WTC11 (cell line): ENCODE results near the gene NCBP1. TPM values are rescaled to one million over a fixed set of nuclear protein-coding genes. Genes with fewer than 3 reads are reported as not detected.

Experiments
- ATF2 ChIP-seq: sonication (generic); formaldehyde crosslinking; IDR thresholded peaks from 2 replicates; pipeline ENCODE4 v1.8.1; 2022; ENCODE audit warnings: low read depth, missing genetic modification reagents, borderline replicate concordance
- CBFB ChIP-seq: sonication (generic); formaldehyde crosslinking; IDR thresholded peaks from 2 replicates; pipeline ENCODE4 v1.8.1; 2022; ENCODE audit warnings: mild to moderate bottlenecking, low read depth, missing genetic modification reagents
- CREM ChIP-seq: sonication (generic); formaldehyde crosslinking; IDR thresholded peaks from 2 replicates; pipeline ENCODE4 v1.8.1; 2022; ENCODE audit warnings: mild to moderate bottlenecking, missing genetic modification reagents, moderate library complexity
- E2F1 ChIP-seq: sonication (generic); formaldehyde crosslinking; IDR thresholded peaks from 2 replicates; pipeline ENCODE4 v1.8.0; 2022; ENCODE audit warnings: mild to moderate bottlenecking, missing genetic modification reagents
- ERG ChIP-seq: fragments of 250-450 bp; sonication (Bioruptor Pico); IDR thresholded peaks from 2 replicates; pipeline ENCODE4 v1.8.0; 2021; ENCODE audit warnings: mild to moderate bottlenecking
- ETV6 ChIP-seq: sonication (generic); formaldehyde crosslinking; IDR thresholded peaks from 2 replicates; pipeline ENCODE4 v1.8.1; 2022; ENCODE audit warnings: mild to moderate bottlenecking, missing genetic modification reagents
- FOXJ3 ChIP-seq: sonication (generic); formaldehyde crosslinking; IDR thresholded peaks from 2 replicates; pipeline ENCODE4 v1.9.0; 2021; ENCODE audit warnings: missing genetic modification reagents, mild to moderate bottlenecking, borderline replicate concordance
- FOXP4 ChIP-seq: sonication (generic); formaldehyde crosslinking; IDR thresholded peaks from 2 replicates; pipeline ENCODE4 v1.8.0; 2022; ENCODE audit warnings: mild to moderate bottlenecking, missing genetic modification reagents
- GTF2I ChIP-seq: fragments of 250-450 bp; sonication (Bioruptor Pico); conservative IDR thresholded peaks from 2 replicates; pipeline ENCODE4 v1.4.0; 2021; ENCODE audit warnings: mild to moderate bottlenecking
- HMGA2 ChIP-seq: fragments of 250-450 bp; sonication (Bioruptor Pico); IDR thresholded peaks from 2 replicates; pipeline ENCODE4 v1.4.0; 2021; ENCODE audit warnings: mild to moderate bottlenecking, moderate library complexity
- JUN ChIP-seq: sonication (generic); formaldehyde crosslinking; IDR thresholded peaks from 2 replicates; pipeline ENCODE4 v1.8.0; 2023; ENCODE audit warnings: mild to moderate bottlenecking, missing genetic modification reagents
- KAT7 ChIP-seq: sonication (generic); formaldehyde crosslinking; IDR thresholded peaks from 2 replicates; pipeline ENCODE4 v1.8.1; 2023; ENCODE audit warnings: missing genetic modification reagents, mild to moderate bottlenecking, borderline replicate concordance
- NR2C2 ChIP-seq: sonication (generic); formaldehyde crosslinking; IDR thresholded peaks from 2 replicates; pipeline ENCODE4 v1.8.0; 2022; ENCODE audit warnings: mild to moderate bottlenecking, missing genetic modification reagents
- OVOL2 ChIP-seq: fragments of 250-450 bp; sonication (Bioruptor Pico); IDR thresholded peaks from 2 replicates; pipeline ENCODE4 v1.9.0; 2021; ENCODE audit warnings: mild to moderate bottlenecking, borderline replicate concordance
- RORB ChIP-seq: fragments of 250-450 bp; sonication (Bioruptor Pico); IDR thresholded peaks from 2 replicates; pipeline ENCODE4 v1.9.0; 2021; ENCODE audit warnings: mild to moderate bottlenecking
- SMAD4 ChIP-seq: sonication (generic); formaldehyde crosslinking; IDR thresholded peaks from 2 replicates; pipeline ENCODE4 v1.8.0; 2022; ENCODE audit warnings: mild to moderate bottlenecking, missing genetic modification reagents
- TCF7 ChIP-seq: sonication (generic); formaldehyde crosslinking; IDR thresholded peaks from 2 replicates; pipeline ENCODE4 v1.8.0; 2022; ENCODE audit warnings: mild to moderate bottlenecking, low read depth, missing genetic modification reagents, moderate library complexity
- ZBTB43 ChIP-seq: sonication (generic); formaldehyde crosslinking; IDR thresholded peaks from 2 replicates; pipeline ENCODE4 v1.8.1; 2023; ENCODE audit warnings: mild to moderate bottlenecking, missing genetic modification reagents
- ZNF121 ChIP-seq: sonication (generic); formaldehyde crosslinking; IDR thresholded peaks from 2 replicates; pipeline ENCODE4 v1.8.0; 2023; ENCODE audit warnings: missing genetic modification reagents
- ZNF219 ChIP-seq: sonication (generic); formaldehyde crosslinking; IDR thresholded peaks from 2 replicates; pipeline ENCODE4 v1.8.0; 2023; ENCODE audit warnings: missing genetic modification reagents, mild to moderate bottlenecking, borderline replicate concordance
- total RNA-seq: library from RNA; stranded (reverse); gene quantifications from 3 replicates; pipeline ENCODE4 v1.2.3, GENCODE V29; 2021
- TF ChIP-seq, protein P1 (sequence below): sonication (generic); formaldehyde crosslinking; conservative IDR thresholded peaks from 2 replicates; pipeline ENCODE4 v1.8.1; 2022; ENCODE audit warnings: mild to moderate bottlenecking, missing genetic modification reagents
- TF ChIP-seq, protein P2 (sequence below): fragments of 250-450 bp; sonication (Bioruptor Pico); conservative IDR thresholded peaks from 2 replicates; pipeline ENCODE4 v1.9.0; 2021; ENCODE audit warnings: mild to moderate bottlenecking
- TF ChIP-seq, protein P3 (sequence below): sonication (generic); formaldehyde crosslinking; IDR thresholded peaks from 2 replicates; pipeline ENCODE4 v1.8.1; 2023; ENCODE audit warnings: mild to moderate bottlenecking, moderate library complexity, missing genetic modification reagents
- TF ChIP-seq, protein P4 (sequence below): sonication (generic); formaldehyde crosslinking; conservative IDR thresholded peaks from 2 replicates; pipeline ENCODE4 v1.8.1; 2023; ENCODE audit warnings: mild to moderate bottlenecking, low read depth, missing genetic modification reagents, moderate library complexity

Gene NCBP1
- total RNA-seq, 1 experiment from 2014 or later = 61.1 TPM

GRCh38 chr9:97696803-97697601 lies 63.4 kb downstream of the NCBP1 start, which contains the start of gene XPA (continued):
- no peak for TF ChIP-seq GTF2I (CRISPR knock-in tag)
- TF ChIP-seq, protein P1, sequence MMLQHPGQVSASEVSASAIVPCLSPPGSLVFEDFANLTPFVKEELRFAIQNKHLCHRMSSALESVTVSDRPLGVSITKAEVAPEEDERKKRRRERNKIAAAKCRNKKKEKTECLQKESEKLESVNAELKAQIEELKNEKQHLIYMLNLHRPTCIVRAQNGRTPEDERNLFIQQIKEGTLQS (CRISPR knock-in tag) = no peak
- TF ChIP-seq TCF7 (CRISPR knock-in tag) = no peak
- TF ChIP-seq RORB (CRISPR knock-in tag) = no peak
- no peak for TF ChIP-seq ATF2
- TF ChIP-seq ZNF219 (CRISPR knock-in tag) = no peak
- peak; percentile 57; the same call in 1 of the 2 replicates for TF ChIP-seq KAT7 (CRISPR knock-in tag)
- TF ChIP-seq CBFB (CRISPR knock-in tag) = no peak
- 0 out of 2 replicates have a peak, but pooled peaks have one; percentile 39 for TF ChIP-seq CREM (CRISPR knock-in tag)
- TF ChIP-seq NR2C2 (CRISPR knock-in tag) = no peak
- no peak for TF ChIP-seq ETV6 (CRISPR knock-in tag)
- TF ChIP-seq, protein P2, sequence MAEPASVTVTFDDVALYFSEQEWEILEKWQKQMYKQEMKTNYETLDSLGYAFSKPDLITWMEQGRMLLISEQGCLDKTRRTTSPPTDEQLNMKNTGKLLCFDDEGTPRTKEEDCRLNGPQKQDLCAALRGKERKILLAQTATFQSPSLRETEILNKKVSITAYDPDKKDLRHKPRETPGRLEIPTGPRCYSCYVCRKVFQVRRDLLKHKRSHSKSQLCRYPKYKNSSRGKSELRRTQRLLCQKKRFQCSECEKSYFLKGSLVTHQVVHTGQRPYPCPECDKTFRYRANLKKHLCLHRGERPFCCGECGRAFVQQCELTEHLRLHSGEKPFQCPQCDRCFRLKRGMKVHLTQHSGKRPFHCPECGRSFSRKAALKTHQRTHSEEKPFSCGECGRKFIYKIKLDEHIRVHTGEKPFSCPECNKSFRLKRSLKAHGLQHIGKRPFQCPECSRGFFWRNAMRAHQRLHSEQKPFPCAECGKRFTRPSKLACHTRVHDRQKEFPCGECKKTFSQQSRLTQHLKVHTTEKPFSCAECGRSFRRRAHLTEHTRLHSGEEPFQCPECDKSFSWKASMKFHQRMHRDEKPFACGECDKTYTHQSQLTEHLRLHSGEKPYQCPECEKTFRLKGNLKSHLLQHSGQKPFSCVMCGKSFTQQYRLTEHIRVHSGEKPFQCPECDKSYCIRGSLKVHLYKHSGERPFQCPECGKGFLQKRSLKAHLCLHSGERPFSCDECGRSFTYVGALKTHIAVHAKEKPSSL = no peak
- TF ChIP-seq, protein P3, sequence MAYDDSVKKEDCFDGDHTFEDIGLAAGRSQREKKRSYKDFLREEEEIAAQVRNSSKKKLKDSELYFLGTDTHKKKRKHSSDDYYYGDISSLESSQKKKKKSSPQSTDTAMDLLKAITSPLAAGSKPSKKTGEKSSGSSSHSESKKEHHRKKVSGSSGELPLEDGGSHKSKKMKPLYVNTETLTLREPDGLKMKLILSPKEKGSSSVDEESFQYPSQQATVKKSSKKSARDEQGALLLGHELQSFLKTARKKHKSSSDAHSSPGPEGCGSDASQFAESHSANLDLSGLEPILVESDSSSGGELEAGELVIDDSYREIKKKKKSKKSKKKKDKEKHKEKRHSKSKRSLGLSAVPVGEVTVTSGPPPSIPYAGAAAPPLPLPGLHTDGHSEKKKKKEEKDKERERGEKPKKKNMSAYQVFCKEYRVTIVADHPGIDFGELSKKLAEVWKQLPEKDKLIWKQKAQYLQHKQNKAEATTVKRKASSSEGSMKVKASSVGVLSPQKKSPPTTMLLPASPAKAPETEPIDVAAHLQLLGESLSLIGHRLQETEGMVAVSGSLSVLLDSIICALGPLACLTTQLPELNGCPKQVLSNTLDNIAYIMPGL (CRISPR knock-in tag) = peak; percentile 89
- TF ChIP-seq ZBTB43 (CRISPR knock-in tag) = no peak
- TF ChIP-seq, protein P4, sequence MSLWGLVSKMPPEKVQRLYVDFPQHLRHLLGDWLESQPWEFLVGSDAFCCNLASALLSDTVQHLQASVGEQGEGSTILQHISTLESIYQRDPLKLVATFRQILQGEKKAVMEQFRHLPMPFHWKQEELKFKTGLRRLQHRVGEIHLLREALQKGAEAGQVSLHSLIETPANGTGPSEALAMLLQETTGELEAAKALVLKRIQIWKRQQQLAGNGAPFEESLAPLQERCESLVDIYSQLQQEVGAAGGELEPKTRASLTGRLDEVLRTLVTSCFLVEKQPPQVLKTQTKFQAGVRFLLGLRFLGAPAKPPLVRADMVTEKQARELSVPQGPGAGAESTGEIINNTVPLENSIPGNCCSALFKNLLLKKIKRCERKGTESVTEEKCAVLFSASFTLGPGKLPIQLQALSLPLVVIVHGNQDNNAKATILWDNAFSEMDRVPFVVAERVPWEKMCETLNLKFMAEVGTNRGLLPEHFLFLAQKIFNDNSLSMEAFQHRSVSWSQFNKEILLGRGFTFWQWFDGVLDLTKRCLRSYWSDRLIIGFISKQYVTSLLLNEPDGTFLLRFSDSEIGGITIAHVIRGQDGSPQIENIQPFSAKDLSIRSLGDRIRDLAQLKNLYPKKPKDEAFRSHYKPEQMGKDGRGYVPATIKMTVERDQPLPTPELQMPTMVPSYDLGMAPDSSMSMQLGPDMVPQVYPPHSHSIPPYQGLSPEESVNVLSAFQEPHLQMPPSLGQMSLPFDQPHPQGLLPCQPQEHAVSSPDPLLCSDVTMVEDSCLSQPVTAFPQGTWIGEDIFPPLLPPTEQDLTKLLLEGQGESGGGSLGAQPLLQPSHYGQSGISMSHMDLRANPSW (CRISPR knock-in tag) = no peak
- no peak for TF ChIP-seq ZNF121 (CRISPR knock-in tag)
- TF ChIP-seq E2F1 (CRISPR knock-in tag) = no peak
- no peak for TF ChIP-seq OVOL2 (CRISPR knock-in tag)
- TF ChIP-seq FOXJ3 = no peak
- no peak for TF ChIP-seq SMAD4
- no peak for TF ChIP-seq HMGA2 (CRISPR knock-in tag)
- TF ChIP-seq JUN (CRISPR knock-in tag) = no peak
- TF ChIP-seq FOXP4 = peak; percentile 37; the same call in 1 of the 2 replicates
- no peak for TF ChIP-seq ERG (CRISPR knock-in tag)
